A549 (cell line): ENCODE data around the gene ZNF804B.

ENCODE experiments used
- CBX2 ChIP-seq: fragments of 200-600 bp; sonication (generic); IDR thresholded peaks from 2 replicates; pipeline ENCODE4 v1.6.1; 2016; ENCODE audit warnings: low read depth, mild to moderate bottlenecking, borderline replicate concordance
- CEBPB ChIP-seq, 2 experiments: fragments of >200 bp in 1 of 2; sonication (Bioruptor Twin) in 1 of 2; formaldehyde crosslinking in 1 of 2; IDR thresholded peaks; 2 replicates each; pipeline ENCODE4 v1.6.1; 2012 to 2016
- CHD4 ChIP-seq: fragments of 200-600 bp; sonication (generic); IDR thresholded peaks from 2 replicates; pipeline ENCODE4 v1.6.1; 2016; ENCODE audit warnings: antibody characterized with exemption, mild to moderate bottlenecking, borderline replicate concordance
- CTCF ChIP-seq: fragments of >200 bp; sonication (Bioruptor Twin); formaldehyde crosslinking; IDR thresholded peaks from 3 replicates; pipeline ENCODE4 v1.5.1; 2016
- HOXB5 ChIP-seq: fragments of 250-450 bp; sonication (Bioruptor Pico); IDR thresholded peaks from 2 replicates; pipeline ENCODE4 v1.5.0; 2020; ENCODE audit warnings: mild to moderate bottlenecking, moderate library complexity
- JUNB ChIP-seq: fragments of >200 bp; sonication (Bioruptor Twin); formaldehyde crosslinking; IDR thresholded peaks from 2 replicates; pipeline ENCODE4 v1.6.1; 2016
- KDM1A ChIP-seq: fragments of 200-600 bp; sonication (generic); IDR thresholded peaks from 2 replicates; pipeline ENCODE4 v1.6.1; 2016; ENCODE audit warnings: low read depth, mild to moderate bottlenecking
- MAX ChIP-seq: IDR thresholded peaks from 2 replicates; pipeline ENCODE4 v1.6.1; 2012
- MYC ChIP-seq: IDR thresholded peaks from 2 replicates; pipeline ENCODE4 v1.6.1; 2012; ENCODE audit warnings: mild to moderate bottlenecking, inconsistent platforms, low read length, improper control_type of control experiment, borderline replicate concordance
- POLR2A ChIP-seq: IDR thresholded peaks from 2 replicates; pipeline ENCODE4 v1.6.1; 2012; ENCODE audit warnings: mild to moderate bottlenecking, low read length
- RAD21 ChIP-seq, 2 experiments: fragments of >200 bp in 1 of 2; sonication (Bioruptor Twin) in 1 of 2; formaldehyde crosslinking in 1 of 2; IDR thresholded peaks in 1 of 2; conservative IDR thresholded peaks in 1 of 2; 2 replicates in 1 of 2; 3 replicates in 1 of 2; pipeline ENCODE4 v1.6.1; 2012 to 2018; ENCODE audit warnings: inconsistent platforms in 1 of 2
- REST ChIP-seq: fragments of 200-600 bp; sonication (generic); IDR thresholded peaks from 2 replicates; pipeline ENCODE4 v1.6.1; 2016; ENCODE audit warnings: antibody characterized with exemption, mild to moderate bottlenecking, moderate library complexity
- RNF2 ChIP-seq: fragments of 200-600 bp; sonication (generic); IDR thresholded peaks from 2 replicates; pipeline ENCODE4 v1.6.1; 2016; ENCODE audit warnings: low read depth, mild to moderate bottlenecking, antibody characterized with exemption, moderate library complexity, borderline replicate concordance
- USF2 ChIP-seq: fragments of 450-650 bp; IDR thresholded peaks from 2 replicates; pipeline ENCODE4 v1.6.1; 2014; ENCODE audit warnings: antibody characterized with exemption

GRCh38 chr7:88806280-88807037 is 47.0 kb downstream of the ZNF804B start:
- TF ChIP-seq CTCF, result no peak
- no peak for TF ChIP-seq USF2
- TF ChIP-seq POLR2A, result no peak
- TF ChIP-seq KDM1A, result no peak
- TF ChIP-seq JUNB, result no peak
- no peak for TF ChIP-seq MYC
- no peak for TF ChIP-seq REST
- TF ChIP-seq RAD21 (conservative IDR thresholded peaks at IDR 0.05 in 1 of 2, IDR thresholded peaks at IDR 0.05 in 1 of 2), result no peak
- TF ChIP-seq RNF2, result no peak
- no peak for TF ChIP-seq MAX
- no peak for TF ChIP-seq CEBPB (IDR thresholded peaks at IDR 0.05)
- no peak for TF ChIP-seq CBX2
- no peak for TF ChIP-seq CHD4
- TF ChIP-seq HOXB5 (CRISPR knock-in tag), result no peak
